ENCODE data around the gene IGLL5. TPM values are rescaled to one million over a fixed set of nuclear protein-coding genes. Genes with fewer than 3 reads are reported as not detected.

The IGLL5 gene
- total and polyA plus RNA-seq, 2 donors (not counting 3 experiments of a cell fraction or from before 2014, with no cell fraction given) = not detected

DNA sequence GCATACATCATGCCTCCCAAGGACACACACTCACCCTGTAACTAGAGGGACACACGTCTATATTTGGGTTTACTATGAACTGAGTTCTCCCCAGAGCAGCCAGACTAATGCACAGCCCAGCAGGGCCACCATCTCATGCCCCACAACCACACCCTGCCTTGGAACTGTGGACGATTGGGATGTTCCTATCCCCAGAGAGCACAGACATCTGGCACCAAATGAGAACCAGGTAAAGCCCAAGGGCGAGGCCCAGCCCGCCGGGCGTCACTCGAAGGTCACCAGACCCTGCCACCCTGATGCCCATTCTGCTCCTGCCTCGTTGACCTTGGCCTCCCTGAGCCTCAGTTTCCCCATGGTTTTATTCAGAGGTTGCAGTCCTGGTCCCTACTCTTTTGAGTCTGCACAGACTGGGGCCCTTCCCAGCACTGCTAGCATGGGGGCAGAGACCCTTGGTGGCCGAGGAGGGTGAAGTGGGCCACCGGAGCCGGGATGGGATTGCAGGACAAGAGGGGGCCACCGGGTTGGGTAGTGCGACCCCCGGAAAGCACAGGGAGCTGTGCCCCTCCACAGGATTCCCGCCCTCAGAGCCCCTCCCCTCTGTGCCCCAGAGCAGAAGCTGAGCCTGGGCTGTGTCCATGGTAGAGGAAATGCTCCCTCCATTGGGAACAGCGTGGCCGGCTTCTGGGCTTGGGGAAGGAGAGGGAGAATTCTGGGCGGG lies 56.8 kb downstream of the IGLL5 start:
- ChIA-PET POLR2A (no interaction called here), CTCF (interaction anchor here (0.8 to 0.9 kb wide), 2 partner anchors 11 to 12 kb away, joined by 3 read pairs; no protein-coding TSS in a partner anchor)
- no TSS peak for BruUV-seq (replicated peaks)
- intact Hi-C loops (cut with micrococcal nuclease) (no loop called here), dilution Hi-C loops (cut with MboI; ENCODE audit: extremely low pct_ligation_motif_present, low sequenced_read_pairs) (no loop called here)
- H3K79me2 ChIP-seq (ENCODE audit: control insufficient read depth, insufficient read depth, low read length) = no peaks in the 10 kb centered on the region
- DNase-seq (ENCODE audit: low read depth, low spot score) (no peak), FAIRE-seq (no peak)
- H3K4me1 ChIP-seq (ENCODE audit: control insufficient read depth, extremely low read depth, insufficient read depth, low read length) = no peaks in the 10 kb centered on the region
- TF ChIP-seq GATA2 (IDR thresholded peaks at IDR 0.05; ENCODE audit: insufficient read depth, insufficient read length, low read depth, low read length) = no peak
- TF ChIP-seq MYC (IDR thresholded peaks at IDR 0.05; ENCODE audit: low read depth, low read length) = no peak
- H3K9me1 ChIP-seq (replicated peaks; ENCODE audit: control insufficient read depth, extremely low read depth, insufficient read depth, low read length) = no peaks in the 10 kb centered on the region
- H4K20me1 ChIP-seq (replicated peaks; ENCODE audit: control insufficient read depth, extremely low read depth, insufficient read depth, low read length) = no peaks in the 10 kb centered on the region
- no peak overlapping the region for H3K4me2 ChIP-seq (ENCODE audit: insufficient read depth, low read length)
- H3K9me3 ChIP-seq (replicated peaks; ENCODE audit: control insufficient read depth, insufficient read depth, low read length) = no peaks in the 10 kb centered on the region
- H2AFZ ChIP-seq (ENCODE audit: low read depth, low read length) = no peak overlapping the region
- no peak overlapping the region for H3K4me3 ChIP-seq (replicated peaks in 1 of 3; ENCODE audit: insufficient read depth in 1 of 3, low read depth in 1 of 3, low read length in 3 of 3)
- no peak overlapping the region for H3K27ac ChIP-seq (ENCODE audit: insufficient read depth, low read depth, low read length)
- H3K9ac ChIP-seq (replicated peaks; ENCODE audit: extremely low read depth, insufficient read depth, low read length) = no peak overlapping the region
- H3K27me3 ChIP-seq (ENCODE audit: control insufficient read depth in 2 of 2, insufficient read depth in 2 of 2, low read length in 2 of 2) = peaks cover 0 to 1% of the 10 kb centered on the region in 2 experiments
- H3K36me3 ChIP-seq (ENCODE audit: control insufficient read depth in 2 of 2, extremely low read depth in 1 of 2, insufficient read depth in 2 of 2, low read length in 2 of 2) = no peaks in the 10 kb centered on the region

- FAIRE-seq (no peak), DNase-seq (ENCODE audit: low read depth, low spot score) (no peak)
- Histone ChIP-seq H3K4me1 (ENCODE audit: control insufficient read depth, extremely low read depth, insufficient read depth, low read length) (no peaks in the 10 kb centered on the region), H3K9ac (replicated peaks; ENCODE audit: extremely low read depth, insufficient read depth, low read length) (no peak overlapping the region), H3K27ac (ENCODE audit: insufficient read depth, low read depth, low read length) (no peak overlapping the region), H2AFZ (ENCODE audit: low read depth, low read length) (no peak overlapping the region), H3K27me3 (ENCODE audit: control insufficient read depth in 2 of 2, insufficient read depth in 2 of 2, low read length in 2 of 2) (peaks cover 0 to 1% of the 10 kb centered on the region in 2 experiments), H3K4me3 (replicated peaks in 1 of 3; ENCODE audit: insufficient read depth in 1 of 3, low read depth in 1 of 3, low read length in 3 of 3) (no peak overlapping the region), H3K9me3 (replicated peaks; ENCODE audit: control insufficient read depth, insufficient read depth, low read length) (no peaks in the 10 kb centered on the region), H4K20me1 (replicated peaks; ENCODE audit: control insufficient read depth, extremely low read depth, insufficient read depth, low read length) (no peaks in the 10 kb centered on the region), H3K4me2 (ENCODE audit: insufficient read depth, low read length) (no peak overlapping the region), H3K9me1 (replicated peaks; ENCODE audit: control insufficient read depth, extremely low read depth, insufficient read depth, low read length) (no peaks in the 10 kb centered on the region), H3K79me2 (ENCODE audit: control insufficient read depth, insufficient read depth, low read length) (no peaks in the 10 kb centered on the region), H3K36me3 (ENCODE audit: control insufficient read depth in 2 of 2, extremely low read depth in 1 of 2, insufficient read depth in 2 of 2, low read length in 2 of 2) (no peaks in the 10 kb centered on the region)
- ChIA-PET CTCF (interaction anchor here (0.8 to 0.9 kb wide), 2 partner anchors 10 to 11 kb away, joined by 3 read pairs; no protein-coding TSS in a partner anchor), POLR2A (no interaction called here)
- BruUV-seq (replicated peaks) = no TSS peak
- no peak for TF ChIP-seq MAX (IDR thresholded peaks at IDR 0.05; ENCODE audit: insufficient read depth, insufficient read length)
- TF ChIP-seq POLR2AphosphoS5 (IDR thresholded peaks at IDR 0.05; ENCODE audit: insufficient read depth, low read depth, low read length) = no peak
- no peak for TF ChIP-seq POLR2A (IDR thresholded peaks at IDR 0.05; ENCODE audit: low read depth, low read length)
- no peak for TF ChIP-seq GATA2 (IDR thresholded peaks at IDR 0.05; ENCODE audit: insufficient read depth, insufficient read length, low read depth, low read length)
- TF ChIP-seq MYC (IDR thresholded peaks at IDR 0.05; ENCODE audit: low read depth, low read length) = no peak
- TF ChIP-seq JUN (IDR thresholded peaks at IDR 0.05; ENCODE audit: borderline replicate concordance, insufficient read depth, insufficient read length, low read depth) = no peak
- TF ChIP-seq FOS (IDR thresholded peaks at IDR 0.05; ENCODE audit: borderline replicate concordance, insufficient read depth, low read length) = no peak
- TF ChIP-seq EZH2 (IDR thresholded peaks at IDR 0.05; ENCODE audit: borderline replicate concordance, low read depth, low read length, severe bottlenecking) = no peak
- TF ChIP-seq, protein P1, sequence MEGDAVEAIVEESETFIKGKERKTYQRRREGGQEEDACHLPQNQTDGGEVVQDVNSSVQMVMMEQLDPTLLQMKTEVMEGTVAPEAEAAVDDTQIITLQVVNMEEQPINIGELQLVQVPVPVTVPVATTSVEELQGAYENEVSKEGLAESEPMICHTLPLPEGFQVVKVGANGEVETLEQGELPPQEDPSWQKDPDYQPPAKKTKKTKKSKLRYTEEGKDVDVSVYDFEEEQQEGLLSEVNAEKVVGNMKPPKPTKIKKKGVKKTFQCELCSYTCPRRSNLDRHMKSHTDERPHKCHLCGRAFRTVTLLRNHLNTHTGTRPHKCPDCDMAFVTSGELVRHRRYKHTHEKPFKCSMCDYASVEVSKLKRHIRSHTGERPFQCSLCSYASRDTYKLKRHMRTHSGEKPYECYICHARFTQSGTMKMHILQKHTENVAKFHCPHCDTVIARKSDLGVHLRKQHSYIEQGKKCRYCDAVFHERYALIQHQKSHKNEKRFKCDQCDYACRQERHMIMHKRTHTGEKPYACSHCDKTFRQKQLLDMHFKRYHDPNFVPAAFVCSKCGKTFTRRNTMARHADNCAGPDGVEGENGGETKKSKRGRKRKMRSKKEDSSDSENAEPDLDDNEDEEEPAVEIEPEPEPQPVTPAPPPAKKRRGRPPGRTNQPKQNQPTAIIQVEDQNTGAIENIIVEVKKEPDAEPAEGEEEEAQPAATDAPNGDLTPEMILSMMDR (IDR thresholded peaks at IDR 0.05; ENCODE audit: extremely low read depth in 1 of 2, insufficient read depth in 1 of 2, low read depth in 1 of 2, low read length in 2 of 2) = no peak
- dilution Hi-C loops (cut with MboI; ENCODE audit: extremely low pct_ligation_motif_present, low sequenced_read_pairs) = no loop called here
- intact Hi-C loops (cut with micrococcal nuclease) = no loop called here
Measured at GRCh38 chr22:22945195-22945594, 57.6 kb downstream of the IGLL5 start.

All from endothelial cell of umbilical vein (primary cell).